ENCODE data around the gene EFNA5. TPM values are rescaled to one million over a fixed set of nuclear protein-coding genes. Genes with fewer than 3 reads are reported as not detected.

EFNA5 gene
- total RNA-seq, 1 donor from 2014 or later = 38.9 TPM

- Mint-ChIP-seq H3K27me3 (ENCODE audit: low read depth) (no peaks in the 10 kb centered on the region), H3K9me3 (ENCODE audit: low read depth) (no peaks in the 10 kb centered on the region), H3K4me1 (ENCODE audit: low read depth) (peaks cover 48% of the 10 kb centered on the region), H3K4me3 (ENCODE audit: unreplicated experiment) (no peak overlapping the region), H3K27ac (ENCODE audit: unreplicated experiment) (peak overlapping the region; percentile 6), H3K36me3 (ENCODE audit: low read depth) (no peaks in the 10 kb centered on the region)
- TF ChIP-seq, protein P1, sequence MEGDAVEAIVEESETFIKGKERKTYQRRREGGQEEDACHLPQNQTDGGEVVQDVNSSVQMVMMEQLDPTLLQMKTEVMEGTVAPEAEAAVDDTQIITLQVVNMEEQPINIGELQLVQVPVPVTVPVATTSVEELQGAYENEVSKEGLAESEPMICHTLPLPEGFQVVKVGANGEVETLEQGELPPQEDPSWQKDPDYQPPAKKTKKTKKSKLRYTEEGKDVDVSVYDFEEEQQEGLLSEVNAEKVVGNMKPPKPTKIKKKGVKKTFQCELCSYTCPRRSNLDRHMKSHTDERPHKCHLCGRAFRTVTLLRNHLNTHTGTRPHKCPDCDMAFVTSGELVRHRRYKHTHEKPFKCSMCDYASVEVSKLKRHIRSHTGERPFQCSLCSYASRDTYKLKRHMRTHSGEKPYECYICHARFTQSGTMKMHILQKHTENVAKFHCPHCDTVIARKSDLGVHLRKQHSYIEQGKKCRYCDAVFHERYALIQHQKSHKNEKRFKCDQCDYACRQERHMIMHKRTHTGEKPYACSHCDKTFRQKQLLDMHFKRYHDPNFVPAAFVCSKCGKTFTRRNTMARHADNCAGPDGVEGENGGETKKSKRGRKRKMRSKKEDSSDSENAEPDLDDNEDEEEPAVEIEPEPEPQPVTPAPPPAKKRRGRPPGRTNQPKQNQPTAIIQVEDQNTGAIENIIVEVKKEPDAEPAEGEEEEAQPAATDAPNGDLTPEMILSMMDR (IDR thresholded peaks at IDR 0.05) = no peak
- no peak for DNase-seq (ENCODE audit: low spot score)
Observed at GRCh38 chr5:107424491-107424890, 246.2 kb downstream of the EFNA5 start.

DNA sequence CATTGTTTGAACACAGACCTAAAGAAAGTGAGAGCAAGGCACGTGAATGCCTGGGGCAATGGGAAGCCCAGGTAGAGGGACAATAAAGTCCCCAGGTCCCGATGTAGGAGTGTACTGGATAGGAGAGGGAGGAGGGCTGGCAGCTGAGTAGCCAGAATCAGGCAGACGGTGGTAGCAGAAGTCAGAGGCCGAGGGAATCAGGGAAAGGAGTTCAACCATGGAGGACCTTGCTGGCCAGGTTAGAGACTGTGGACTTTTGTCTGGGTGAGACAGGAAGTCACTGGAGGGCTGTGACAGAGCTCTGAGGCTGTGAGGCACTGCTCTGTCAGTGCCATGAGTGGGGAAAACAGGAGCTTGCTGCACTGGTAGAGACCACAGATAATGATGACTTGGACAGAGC lies 248.2 kb downstream of the EFNA5 start:
- TF ChIP-seq, protein P1 (IDR thresholded peaks at IDR 0.05) = no peak
- Mint-ChIP-seq H3K4me3 (ENCODE audit: unreplicated experiment) (no peak overlapping the region), H3K27ac (ENCODE audit: unreplicated experiment) (no peak overlapping the region), H3K9me3 (ENCODE audit: low read depth) (no peaks in the 10 kb centered on the region), H3K4me1 (ENCODE audit: low read depth) (peaks cover 42% of the 10 kb centered on the region), H3K27me3 (ENCODE audit: low read depth) (no peaks in the 10 kb centered on the region), H3K36me3 (ENCODE audit: low read depth) (no peaks in the 10 kb centered on the region)
- DNase-seq (ENCODE audit: low spot score) = no peak

DNA sequence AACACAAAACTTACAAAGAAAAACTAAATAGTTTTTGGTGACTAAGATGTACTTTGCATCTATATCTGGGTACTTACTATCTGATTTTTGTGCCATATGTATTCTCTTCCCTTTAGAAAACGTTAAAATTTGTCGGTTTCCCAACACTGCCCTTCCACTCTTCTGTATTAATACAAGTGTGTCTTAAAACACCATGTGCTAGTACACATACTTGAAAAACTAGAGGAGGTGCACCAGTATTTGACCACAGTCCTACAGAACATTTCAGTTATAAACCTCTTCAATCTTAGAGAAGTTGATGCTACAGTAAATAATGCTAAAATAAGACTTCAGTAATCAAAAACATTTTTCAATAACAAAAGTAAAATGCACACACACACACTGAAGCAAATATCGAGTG lies 251.2 kb downstream of the EFNA5 start:
- Mint-ChIP-seq H3K4me1 (ENCODE audit: low read depth) (peaks cover 33% of the 10 kb centered on the region), H3K27ac (ENCODE audit: unreplicated experiment) (no peak overlapping the region), H3K4me3 (ENCODE audit: unreplicated experiment) (no peak overlapping the region), H3K36me3 (ENCODE audit: low read depth) (peaks cover 1% of the 10 kb centered on the region), H3K9me3 (ENCODE audit: low read depth) (no peaks in the 10 kb centered on the region), H3K27me3 (ENCODE audit: low read depth) (no peaks in the 10 kb centered on the region)
- no peak for DNase-seq (ENCODE audit: low spot score)
- TF ChIP-seq, protein P1 (IDR thresholded peaks at IDR 0.05) = no peak

- no peak for DNase-seq (ENCODE audit: low spot score)
- peaks cover 29% of the 10 kb centered on the region for H3K4me1 Mint-ChIP-seq (ENCODE audit: low read depth)
- H3K27ac Mint-ChIP-seq (ENCODE audit: unreplicated experiment) = no peak overlapping the region
- H3K9me3 Mint-ChIP-seq (ENCODE audit: low read depth) = no peaks in the 10 kb centered on the region
- TF ChIP-seq, protein P1 (IDR thresholded peaks at IDR 0.05) = no peak
- no peaks in the 10 kb centered on the region for H3K27me3 Mint-ChIP-seq (ENCODE audit: low read depth)
- H3K4me3 Mint-ChIP-seq (ENCODE audit: unreplicated experiment) = no peak overlapping the region
- peaks cover 3% of the 10 kb centered on the region for H3K36me3 Mint-ChIP-seq (ENCODE audit: low read depth)
Observed at GRCh38 chr5:107418902-107419301, 251.8 kb downstream of the EFNA5 start.

DNA sequence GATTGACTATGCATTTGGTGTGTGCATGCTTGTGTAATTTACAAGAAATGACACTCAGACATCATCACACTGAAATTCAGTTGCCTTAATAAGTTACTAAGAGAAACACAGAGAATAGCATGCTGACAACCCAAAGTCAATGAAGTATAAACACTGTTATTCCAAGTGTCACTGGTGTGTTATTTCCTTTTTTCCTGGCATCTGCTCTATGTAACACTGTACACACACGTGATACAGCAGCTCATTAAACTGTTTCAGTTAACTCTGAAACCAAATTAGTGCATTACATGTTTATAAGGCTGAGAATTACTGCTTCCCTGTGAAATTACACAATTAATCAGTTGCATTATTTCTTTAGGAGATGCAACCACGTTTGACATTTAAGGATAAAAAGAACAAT lies 252.7 kb downstream of the EFNA5 start:
- DNase-seq (ENCODE audit: low spot score) = no peak
- no peak overlapping the region for H3K27ac Mint-ChIP-seq (ENCODE audit: unreplicated experiment)
- H3K27me3 Mint-ChIP-seq (ENCODE audit: low read depth) = no peaks in the 10 kb centered on the region
- H3K4me1 Mint-ChIP-seq (ENCODE audit: low read depth) = peaks cover 24% of the 10 kb centered on the region
- H3K4me3 Mint-ChIP-seq (ENCODE audit: unreplicated experiment) = no peak overlapping the region
- TF ChIP-seq, protein P1 (IDR thresholded peaks at IDR 0.05) = no peak
- H3K9me3 Mint-ChIP-seq (ENCODE audit: low read depth) = no peaks in the 10 kb centered on the region
- H3K36me3 Mint-ChIP-seq (ENCODE audit: low read depth) = peaks cover 3% of the 10 kb centered on the region
